GM18858 (cell line): ENCODE results near the gene HIC1.

Source experiments
- ATAC-seq: cut with Tn5 transposase; IDR thresholded peaks from one replicate; pipeline ENCODE4 v1.9.1; 2021; ENCODE audit not compliant: unreplicated experiment

Gene HIC1

GRCh38 chr17:2025220-2025621 lies 29.7 kb upstream of the HIC1 start, which contains the start of gene RTN4RL1:
Gene RTN4RL1 (minus strand): TSS chr17:2025334. CDS start chr17:2024865, 469 bp downstream.
- no peak for ATAC-seq

- ATAC-seq: no peak
Observed at GRCh38 chr17:2025622-2026309, 29.1 kb upstream of the HIC1 start.

- no peak for ATAC-seq
Observed at GRCh38 chr17:2027528-2028233, 27.2 kb upstream of the HIC1 start.

- no peak for ATAC-seq
Observed at GRCh38 chr17:2028234-2028614, 26.7 kb upstream of the HIC1 start.

- ATAC-seq: no peak
Observed at GRCh38 chr17:2028737-2029136, 26.2 kb upstream of the HIC1 start.

- ATAC-seq: peak; percentile 55
Observed at GRCh38 chr17:2029911-2030778, 24.8 kb upstream of the HIC1 start, which contains the start of gene DPH1. Gene DPH1 (plus strand): TSS chr17:2030153. CDS start chr17:2030170, 17 bp downstream.

GRCh38 chr17:2030779-2031163 lies 24.1 kb upstream of the HIC1 start:
- no peak for ATAC-seq

- ATAC-seq: no peak
Observed at GRCh38 chr17:2033153-2033552, 21.8 kb upstream of the HIC1 start.

- ATAC-seq: no peak
Observed at GRCh38 chr17:2034157-2034556, 20.7 kb upstream of the HIC1 start.

GRCh38 chr17:2034806-2035540 lies 19.9 kb upstream of the HIC1 start:
- ATAC-seq: no peak

- ATAC-seq: no peak
Observed at GRCh38 chr17:2035541-2036488, 19.1 kb upstream of the HIC1 start.

- no peak for ATAC-seq
Observed at GRCh38 chr17:2037155-2037554, 17.7 kb upstream of the HIC1 start.

GRCh38 chr17:2040219-2040827 lies 14.6 kb upstream of the HIC1 start:
- no peak for ATAC-seq

- ATAC-seq: no peak
Observed at GRCh38 chr17:2040942-2041560, 13.9 kb upstream of the HIC1 start.

GRCh38 chr17:2041561-2042389 lies 13.1 kb upstream of the HIC1 start, which contains the start of gene OVCA2:
Gene OVCA2 (plus strand): TSS chr17:2042022. CDS start chr17:2042048, 26 bp downstream.
- peak; percentile 75 for ATAC-seq

- ATAC-seq: no peak
Observed at GRCh38 chr17:2042390-2042847, 12.5 kb upstream of the HIC1 start.

GRCh38 chr17:2042933-2043332 lies 12.0 kb upstream of the HIC1 start:
- ATAC-seq: no peak

- ATAC-seq: no peak
Observed at GRCh38 chr17:2043785-2044184, 11.1 kb upstream of the HIC1 start.
